GM18499 (cell line): Measurements from ENCODE around the gene LTA4H.
"Not testable (repeated sequence)": the region's sequence is repeated elsewhere in the genome, so short reads cannot be mapped to it uniquely, and the experiment has no call there.

ENCODE experiments used
- ATAC-seq: cut with Tn5 transposase; IDR thresholded peaks from one replicate; pipeline ENCODE4 v1.9.1; 2021; ENCODE audit warnings: moderate number of reproducible peaks; ENCODE audit not compliant: insufficient read depth, unreplicated experiment

LTA4H gene

GRCh38 chr12:96035283-96036236 is at the start of gene LTA4H:
TSS of gene LTA4H (minus strand) at chr12:96035587. CDS start at chr12:96035519, 68 bp downstream.
- ATAC-seq: peak; percentile 82

GRCh38 chr12:96084624-96085023 is 49.2 kb upstream of the LTA4H start:
- ATAC-seq: no peak

- no peak for ATAC-seq
These were observed 47.8 kb upstream of the LTA4H start for GRCh38 chr12:96083020-96083719.

GRCh38 chr12:96081596-96081995 is 46.2 kb upstream of the LTA4H start:
- ATAC-seq: no peak

GRCh38 chr12:96078231-96079135 is 43.1 kb upstream of the LTA4H start:
- ATAC-seq: no peak

GRCh38 chr12:96077081-96077480 is 41.7 kb upstream of the LTA4H start:
- no peak for ATAC-seq

- no peak for ATAC-seq
These were observed 40.2 kb upstream of the LTA4H start for GRCh38 chr12:96075560-96075959.

GRCh38 chr12:96073346-96074330 is 38.3 kb upstream of the LTA4H start:
- ATAC-seq: no peak

- no peak for ATAC-seq
These were observed 35.4 kb upstream of the LTA4H start for GRCh38 chr12:96070670-96071279.

- ATAC-seq: no peak
These were observed 34.3 kb upstream of the LTA4H start for GRCh38 chr12:96069511-96070231.

- ATAC-seq: no peak
These were observed 33.2 kb upstream of the LTA4H start for GRCh38 chr12:96068636-96069035.

- no peak for ATAC-seq
These were observed 32.7 kb upstream of the LTA4H start for GRCh38 chr12:96068111-96068510.

GRCh38 chr12:96065776-96066175 is 30.4 kb upstream of the LTA4H start:
- not testable (repeated sequence) for ATAC-seq

- ATAC-seq: no peak
These were observed 29.6 kb upstream of the LTA4H start for GRCh38 chr12:96064966-96065365.

- ATAC-seq: no peak
These were observed 28.9 kb upstream of the LTA4H start for GRCh38 chr12:96064271-96064670.

GRCh38 chr12:96063046-96063445 is 27.7 kb upstream of the LTA4H start:
- ATAC-seq: no peak

- no peak for ATAC-seq
These were observed 26.6 kb upstream of the LTA4H start for GRCh38 chr12:96061864-96062453.

GRCh38 chr12:96061323-96061722 is 25.9 kb upstream of the LTA4H start:
- no peak for ATAC-seq
